T-cell (primary cell): ENCODE results near the gene MSANTD1. TPM values are rescaled to one million over a fixed set of nuclear protein-coding genes. Genes with fewer than 3 reads are reported as not detected.

ENCODE experiments used
- ATAC-seq, 4 experiments: fragments of 200-7000 bp in 3 of 4; fragments of 150-1000 bp in 1 of 4; cut with Tn5 transposase; replicated peaks in 1 of 4; 1 replicate in 3 of 4; 2 replicates in 1 of 4; pipeline ENCODE4 v1.10.0; 2021; ENCODE audit warnings: moderate library complexity in 3 of 4, mild to moderate bottlenecking in 2 of 4, moderate number of reproducible peaks in 1 of 4
- CTCF ChIA-PET, 2 donors: fragments of 300-600 bp; sonication (Branson Sonifier 250); formaldehyde crosslinking; loops; one replicate each; lab custom pipeline; 2022; ENCODE audit warnings: antibody characterized with exemption in 2 of 2; lab: Charles Lee
- POLR2A ChIA-PET, 2 donors: fragments of 300-600 bp; sonication (Branson Sonifier 250); formaldehyde crosslinking; loops; one replicate each; lab custom pipeline; 2022; ENCODE audit warnings: antibody characterized with exemption in 2 of 2; lab: Charles Lee
- DNase-seq, 35 experiments: peaks; one replicate each; pipeline versions ENCODE4 v3.0.0 to v3.0.0-alpha.2; 2013 to 2023
- H3K27ac ChIP-seq: one replicate; pipeline ENCODE4 v1.5.1; 2013; ENCODE audit warnings: low read length
- H3K27me3 ChIP-seq, 2 experiments: replicated peaks in 1 of 2; 1 replicate in 1 of 2; 2 replicates in 1 of 2; pipeline versions ENCODE4 v1.6.1 to v1.7.0; 2013; ENCODE audit warnings: low read length in 1 of 2, mixed read lengths in 1 of 2; ENCODE audit not compliant: control insufficient read depth in 2 of 2, insufficient read depth in 2 of 2; ENCODE audit errors: extremely low read depth in 1 of 2
- H3K36me3 ChIP-seq, 2 donors: 1 replicate in 1 of 2; 2 replicates in 1 of 2; pipeline versions ENCODE4 v1.6.1 to v1.7.0; 2013; ENCODE audit warnings: low read length in 1 of 2; ENCODE audit not compliant: control insufficient read depth in 2 of 2, insufficient read depth in 1 of 2; ENCODE audit errors: extremely low read depth in 1 of 2
- H3K4me1 ChIP-seq, 2 experiments: 1 replicate in 1 of 2; 2 replicates in 1 of 2; pipeline versions ENCODE4 v1.6.1 to v1.7.0; 2013; ENCODE audit warnings: low read length in 2 of 2, mixed read lengths in 1 of 2; ENCODE audit not compliant: insufficient read depth in 2 of 2, control insufficient read depth in 1 of 2; ENCODE audit errors: extremely low read depth in 1 of 2
- H3K4me3 ChIP-seq, 2 donors: 1 replicate in 1 of 2; 2 replicates in 1 of 2; pipeline versions ENCODE4 v1.5.1 to v1.7.0; 2013; ENCODE audit warnings: mild to moderate bottlenecking in 2 of 2, low read length in 1 of 2, moderate library complexity in 1 of 2; ENCODE audit not compliant: control insufficient read depth in 1 of 2; ENCODE audit errors: extremely low read depth in 1 of 2
- H3K9me3 ChIP-seq: 2 replicates; pipeline ENCODE4 v1.7.0; 2013
- H3K27ac Mint-ChIP-seq, 2 donors: one replicate each; pipeline ENCODE4 v1.8.0; 2020 to 2021; ENCODE audit warnings: mild to moderate bottlenecking in 2 of 2, mixed read lengths in 2 of 2
- H3K27me3 Mint-ChIP-seq, 2 donors: one replicate each; pipeline ENCODE4 v1.8.0; 2021 to 2022; ENCODE audit warnings: mixed read lengths in 2 of 2
- H3K36me3 Mint-ChIP-seq: one replicate; pipeline ENCODE4 v1.8.0; 2021; ENCODE audit warnings: mixed read lengths
- H3K4me1 Mint-ChIP-seq, 3 donors: one replicate each; pipeline ENCODE4 v1.8.0; 2020 to 2022; ENCODE audit warnings: mixed read lengths in 3 of 3, mild to moderate bottlenecking in 1 of 3
- H3K4me3 Mint-ChIP-seq, 3 donors: one replicate each; pipeline ENCODE4 v1.8.0; 2020 to 2022; ENCODE audit warnings: mild to moderate bottlenecking in 3 of 3, mixed read lengths in 3 of 3, moderate library complexity in 3 of 3
- H3K9me3 Mint-ChIP-seq, 3 donors: one replicate each; pipeline ENCODE4 v1.8.0; 2020 to 2022; ENCODE audit warnings: mixed read lengths in 3 of 3
- WGBS: methylation state at CpG from one replicate; pipeline ENCODE4 v1.1.5; 2013; ENCODE audit warnings: missing lambda C conversion rate; ENCODE audit not compliant: insufficient coverage; 5-methylcytosine and 5-hydroxymethylcytosine counted together
- total RNA-seq, 35 experiments: library from RNA in 6 of 35; stranded (reverse) in 6 of 35; fragments of 120-200 nt in 1 of 35; gene quantifications; one replicate each; pipeline versions ENCODE4 v1.2.1 to v1.2.4 and lab custom pipeline; 2013 to 2026

The MSANTD1 gene
- total RNA-seq, 5 donors from 2014 or later (not counting 1 experiment from before 2014, with no cell fraction given) = 0.60 to 2.5 (median 1.6) TPM

DNA sequence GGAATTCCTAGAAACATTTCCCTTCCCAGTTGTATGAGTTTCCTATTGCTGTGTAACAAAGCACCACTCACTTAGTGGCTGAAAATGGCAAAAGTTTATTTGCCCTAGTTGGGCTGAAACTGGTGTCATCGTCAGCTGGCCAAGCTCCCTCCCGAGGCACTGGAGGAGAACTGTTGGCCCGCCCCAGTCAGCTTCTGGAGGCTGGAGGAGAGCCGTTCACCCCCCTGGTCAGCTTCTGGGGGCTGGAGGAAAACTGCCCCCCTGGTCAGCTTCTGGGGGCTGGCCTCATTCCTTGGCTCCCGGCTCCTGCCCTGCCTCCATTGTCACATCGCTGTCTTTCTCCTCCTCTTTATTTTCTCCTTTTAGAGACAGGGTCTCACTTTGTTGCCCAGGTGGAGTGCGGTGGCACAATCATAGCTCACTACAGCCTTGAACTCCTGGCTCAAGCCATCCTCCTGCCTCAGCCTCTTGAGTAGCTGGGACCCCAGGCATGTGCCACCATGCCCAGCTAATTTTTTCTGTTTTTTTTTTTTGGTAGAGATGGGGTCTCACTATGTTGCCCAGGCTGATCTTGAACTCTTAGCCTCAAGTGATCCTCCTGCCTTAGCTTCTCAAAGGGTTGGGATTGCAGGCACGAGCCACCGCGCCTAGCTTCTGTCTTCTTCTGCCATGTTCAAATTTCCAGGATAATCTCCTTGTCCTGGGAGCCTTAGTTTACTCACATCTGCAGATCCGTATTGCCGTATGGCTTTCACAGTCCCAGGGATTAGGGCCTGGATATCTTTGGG lies 47.1 kb downstream of the MSANTD1 start:
- WGBS = 88% methylated on average over 9 of the region's 12 CpGs
- H3K9me3 Mint-ChIP-seq = peaks cover 0 to 9% (median 4%) of the 10 kb centered on the region in 3 donors
- Histone ChIP-seq H3K4me3 (no peak overlapping the region), H3K4me1 (peaks cover 12 to 38% of the 10 kb centered on the region in 2 experiments), H3K36me3 (no peaks in the 10 kb centered on the region), H3K9me3 (no peaks in the 10 kb centered on the region), H3K27me3 (peaks cover 0 to 10% of the 10 kb centered on the region in 2 experiments), H3K27ac (no peak overlapping the region)
- DNase-seq (peak in 1 of 35 experiments; percentile 9), ATAC-seq (no peak)
- H3K27me3 Mint-ChIP-seq = peaks cover 0 to 3% of the 10 kb centered on the region in 2 donors
- no peak overlapping the region for H3K27ac Mint-ChIP-seq
- ChIA-PET POLR2A (interaction anchor here (0.6 to 0.7 kb wide), 2 partner anchors 28 to 1433 kb away, joined by 3 to 5 read pairs; no protein-coding TSS in a partner anchor), CTCF (interaction anchor here in 1 of 2 donors (0.6 to 0.7 kb wide), 2 partner anchors 33 to 215 kb away, joined by 3 to 5 read pairs; no protein-coding TSS in a partner anchor)
- no peak overlapping the region for H3K4me3 Mint-ChIP-seq
- peaks cover 28 to 55% (median 28%) of the 10 kb centered on the region in 3 donors for H3K4me1 Mint-ChIP-seq
- no peaks in the 10 kb centered on the region for H3K36me3 Mint-ChIP-seq

GRCh38 chr4:3296651-3297050 lies 47.7 kb downstream of the MSANTD1 start:
- H3K4me3 ChIP-seq = no peak overlapping the region
- Mint-ChIP-seq H3K27me3 (peaks cover 0 to 1% of the 10 kb centered on the region in 2 donors), H3K4me3 (no peak overlapping the region), H3K36me3 (no peaks in the 10 kb centered on the region), H3K27ac (no peak overlapping the region), H3K4me1 (peaks cover 30 to 59% (median 32%) of the 10 kb centered on the region in 3 donors), H3K9me3 (peaks cover 0 to 9% (median 4%) of the 10 kb centered on the region in 3 donors)
- H3K27me3 ChIP-seq = peaks cover 0 to 4% of the 10 kb centered on the region in 2 experiments
- no peaks in the 10 kb centered on the region for H3K36me3 ChIP-seq
- ATAC-seq (no peak), DNase-seq (peak in 1 of 35 experiments; percentile 2)
- ChIA-PET CTCF (interaction anchor here in 1 of 2 donors (0.6 to 0.7 kb wide), 2 partner anchors 32 to 215 kb away, joined by 3 to 5 read pairs; no protein-coding TSS in a partner anchor), POLR2A (no interaction called here)
- peaks cover 18 to 38% of the 10 kb centered on the region in 2 experiments for H3K4me1 ChIP-seq
- no peak overlapping the region for H3K27ac ChIP-seq
- no peaks in the 10 kb centered on the region for H3K9me3 ChIP-seq
- 86% methylated on average over 4 of the region's 8 CpGs for WGBS

DNA sequence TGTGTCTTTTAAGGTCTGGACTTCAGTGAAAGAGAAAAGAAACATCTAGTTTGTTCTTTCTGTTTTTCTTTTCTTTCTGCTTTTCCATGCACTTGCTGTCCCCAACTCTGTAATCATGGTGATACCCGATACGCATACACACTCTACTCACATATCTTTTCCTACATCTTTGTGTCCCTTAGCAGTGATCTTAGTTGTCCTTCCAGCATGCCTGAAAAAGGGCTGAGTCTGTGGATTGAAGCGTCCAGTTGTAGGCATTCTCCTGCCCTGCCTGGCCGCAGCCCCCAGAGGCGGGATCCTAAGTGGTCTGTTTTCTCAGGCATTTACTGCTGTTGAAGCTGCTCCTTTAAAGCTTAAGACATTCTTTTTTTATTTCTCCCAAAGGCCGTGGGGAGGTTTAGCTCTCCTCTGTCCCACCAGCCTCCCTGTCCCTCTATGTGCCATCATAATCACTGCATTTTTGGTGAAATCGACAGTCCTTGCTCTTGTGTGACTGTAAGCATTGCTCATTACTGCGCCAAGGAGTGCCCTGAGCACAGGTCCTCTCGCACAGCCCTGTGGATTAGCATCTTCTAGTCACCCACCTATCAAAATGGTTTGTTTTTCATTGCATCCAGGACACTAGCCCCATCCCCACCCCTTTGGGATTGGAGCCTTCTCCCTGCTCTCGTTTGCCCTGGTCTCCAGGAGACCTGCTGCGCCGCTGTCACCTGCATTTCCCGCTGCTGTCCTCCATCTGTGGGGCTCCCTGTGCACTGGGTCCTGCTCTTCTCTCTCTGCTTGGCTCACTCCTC lies 48.3 kb downstream of the MSANTD1 start:
- 96% methylated on average over 8 of the region's 13 CpGs for WGBS
- Histone ChIP-seq H3K27ac (no peak overlapping the region), H3K4me1 (peaks cover 19 to 40% of the 10 kb centered on the region in 2 experiments), H3K36me3 (no peaks in the 10 kb centered on the region), H3K4me3 (no peak overlapping the region), H3K27me3 (no peaks in the 10 kb centered on the region), H3K9me3 (no peaks in the 10 kb centered on the region)
- ChIA-PET CTCF (no interaction called here), POLR2A (no interaction called here)
- Mint-ChIP-seq H3K9me3 (peaks cover 0 to 9% (median 4%) of the 10 kb centered on the region in 3 donors), H3K27ac (no peak overlapping the region), H3K4me3 (no peak overlapping the region), H3K36me3 (no peaks in the 10 kb centered on the region), H3K27me3 (no peaks in the 10 kb centered on the region), H3K4me1 (peaks cover 32 to 61% (median 34%) of the 10 kb centered on the region in 3 donors)
- ATAC-seq (no peak), DNase-seq (peak in 1 of 35 experiments; percentile 14)

GRCh38 chr4:3299122-3299975 lies 50.4 kb downstream of the MSANTD1 start:
- Histone ChIP-seq H3K9me3 (no peaks in the 10 kb centered on the region), H3K27ac (no peak overlapping the region), H3K27me3 (peaks cover 0 to 2% of the 10 kb centered on the region in 2 experiments), H3K4me1 (peaks cover 35 to 46% of the 10 kb centered on the region in 2 experiments), H3K4me3 (no peak overlapping the region), H3K36me3 (no peaks in the 10 kb centered on the region)
- no peaks in the 10 kb centered on the region for H3K36me3 Mint-ChIP-seq
- CTCF ChIA-PET = no interaction called here
- H3K27ac Mint-ChIP-seq = no peak overlapping the region
- ATAC-seq = no peak
- peaks cover 45 to 71% (median 47%) of the 10 kb centered on the region in 3 donors for H3K4me1 Mint-ChIP-seq
- peak overlapping the region in 1 of 3 donors; percentile 22 for H3K4me3 Mint-ChIP-seq
- POLR2A ChIA-PET = no interaction called here
- H3K9me3 Mint-ChIP-seq = peaks cover 0 to 9% (median 4%) of the 10 kb centered on the region in 3 donors
- 72% methylated on average over 5 of the region's 9 CpGs for WGBS
- no peaks in the 10 kb centered on the region for H3K27me3 Mint-ChIP-seq
- DNase-seq = no peak

DNA sequence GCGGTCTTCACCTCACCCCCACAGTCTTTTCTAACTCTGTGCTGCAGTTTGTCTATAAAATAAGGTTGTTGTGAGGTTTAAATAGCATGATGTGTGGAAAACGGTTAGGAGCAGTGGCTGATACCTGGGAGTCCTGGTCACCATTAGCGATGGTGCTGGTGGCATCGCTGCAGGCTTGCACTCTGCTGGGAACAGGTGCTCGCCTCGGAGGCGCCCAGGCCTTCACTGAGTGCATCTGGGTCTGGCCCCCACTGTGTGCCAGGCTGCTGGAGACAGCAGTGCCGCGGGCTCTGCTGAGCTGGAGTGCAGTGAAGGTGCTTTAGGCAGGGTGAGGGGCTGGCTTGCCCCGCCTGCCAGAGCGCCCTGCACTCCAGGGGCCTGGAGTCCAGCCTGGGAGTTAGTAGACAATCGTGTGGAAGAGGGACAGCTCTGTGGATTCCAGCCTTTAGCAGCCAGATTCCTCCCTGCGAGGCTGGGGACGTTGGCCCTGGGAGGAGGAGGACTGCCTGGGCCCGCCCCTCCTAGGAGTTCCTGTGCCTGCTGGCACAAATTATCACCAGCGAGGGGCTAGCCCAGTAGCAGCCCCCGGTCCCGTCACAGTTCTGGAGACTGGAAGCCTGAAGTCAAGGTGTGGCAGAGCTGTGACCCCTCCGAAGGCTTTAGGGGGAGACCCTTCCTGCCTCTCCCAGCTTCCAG lies 51.2 kb downstream of the MSANTD1 start:
- H3K36me3 Mint-ChIP-seq = no peaks in the 10 kb centered on the region
- CTCF ChIA-PET = interaction anchor here in 1 of 2 donors (0.6 kb wide), 1 partner anchor 1122 kb away, joined by 4 read pairs; no protein-coding TSS in a partner anchor
- no peaks in the 10 kb centered on the region for H3K9me3 ChIP-seq
- no peak overlapping the region for H3K4me3 ChIP-seq
- H3K27ac ChIP-seq = no peak overlapping the region
- H3K4me1 Mint-ChIP-seq = peaks cover 52 to 71% (median 54%) of the 10 kb centered on the region in 3 donors
- no peak overlapping the region for H3K27ac Mint-ChIP-seq
- DNase-seq = no peak
- peak overlapping the region in 1 of 3 donors; percentile 95 for H3K4me3 Mint-ChIP-seq
- H3K4me1 ChIP-seq = peaks cover 42 to 53% of the 10 kb centered on the region in 2 experiments
- ATAC-seq = no peak
- no peaks in the 10 kb centered on the region for H3K27me3 Mint-ChIP-seq
- H3K9me3 Mint-ChIP-seq = peaks cover 0 to 9% (median 4%) of the 10 kb centered on the region in 3 donors
- peaks cover 0 to 9% of the 10 kb centered on the region in 2 experiments for H3K27me3 ChIP-seq
- POLR2A ChIA-PET = no interaction called here
- H3K36me3 ChIP-seq = no peaks in the 10 kb centered on the region
- 91% methylated on average over 17 of the region's 19 CpGs for WGBS
